Smooth muscle cell (in vitro differentiated cells): ENCODE results near the gene S100B. TPM values are rescaled to one million over a fixed set of nuclear protein-coding genes. Genes with fewer than 3 reads are reported as not detected.

Experiments used
- DNase-seq: peaks from one replicate; lab custom pipeline; 2025; ENCODE audit not compliant: unreplicated experiment; lab: John Stamatoyannopoulos, UW
- H2AFZ ChIP-seq: fragments of 200-600 bp; sonication (generic); 2 replicates; pipeline ENCODE4 v1.6.0; 2016; ENCODE audit warnings: antibody characterized with exemption, low read depth, mild to moderate bottlenecking
- H3F3A ChIP-seq: fragments of 200-600 bp; sonication (generic); 2 replicates; pipeline ENCODE4 v1.6.0; 2017; ENCODE audit warnings: antibody characterized with exemption, low read depth
- H3K27ac ChIP-seq: fragments of 200-600 bp; sonication (generic); 2 replicates; pipeline ENCODE4 v1.5.1; 2016; ENCODE audit warnings: low read depth, mild to moderate bottlenecking
- H3K27me3 ChIP-seq: fragments of 200-600 bp; sonication (generic); 2 replicates; pipeline ENCODE4 v1.6.1; 2016; ENCODE audit warnings: low read depth, mild to moderate bottlenecking
- H3K36me3 ChIP-seq: fragments of 200-600 bp; sonication (generic); 2 replicates; pipeline ENCODE4 v1.5.1; 2016; ENCODE audit warnings: low read depth
- H3K4me1 ChIP-seq: fragments of 200-600 bp; sonication (generic); 2 replicates; pipeline ENCODE4 v1.5.1; 2016; ENCODE audit warnings: low read depth
- H3K4me2 ChIP-seq: fragments of 200-600 bp; sonication (generic); 2 replicates; pipeline ENCODE4 v1.6.0; 2016; ENCODE audit warnings: mild to moderate bottlenecking
- H3K4me3 ChIP-seq: fragments of 200-600 bp; sonication (generic); 2 replicates; pipeline ENCODE4 v1.5.1; 2016; ENCODE audit warnings: mild to moderate bottlenecking
- H3K79me2 ChIP-seq: fragments of 200-600 bp; sonication (generic); 2 replicates; pipeline ENCODE4 v1.6.0; 2016; ENCODE audit warnings: low read depth, mild to moderate bottlenecking
- H3K9ac ChIP-seq: fragments of 200-600 bp; sonication (generic); 2 replicates; pipeline ENCODE4 v1.6.0; 2016; ENCODE audit warnings: low read depth
- H3K9me3 ChIP-seq: fragments of 200-600 bp; sonication (generic); replicated peaks from 2 replicates; pipeline ENCODE4 v1.5.1; 2016; ENCODE audit warnings: low read depth
- H4K20me1 ChIP-seq: fragments of 200-600 bp; sonication (generic); 2 replicates; pipeline ENCODE4 v1.6.0; 2016; ENCODE audit warnings: low read depth
- CTCF ChIP-seq: fragments of 200-600 bp; sonication (generic); IDR thresholded peaks from 2 replicates; pipeline ENCODE4 v1.5.1; 2017; ENCODE audit warnings: borderline replicate concordance, mild to moderate bottlenecking, antibody characterized with exemption; ENCODE audit not compliant: insufficient read depth, poor library complexity, severe bottlenecking
- WGBS: methylation state at CpG from one replicate; pipeline ENCODE4 v1.1.7; 2016; ENCODE audit warnings: low lambda C conversion rate; 5-methylcytosine and 5-hydroxymethylcytosine counted together
- polyA plus RNA-seq: library from polyadenylated mRNA; unstranded; fragments of >200 nt; fragmentation: Nextera tagmentation; extraction: Ambion mirVana; gene quantifications from 2 replicates; pipeline ENCODE4 v1.2.1, GENCODE V29; 2016
- total RNA-seq: library from RNA; depleted of rRNA; stranded (reverse); fragments of >200 nt; gene quantifications from 2 replicates; pipeline ENCODE4 v1.2.3, GENCODE V29; 2014

S100B gene
- total and polyA plus RNA-seq, 2 experiments from 2014 or later: not detected

- no peaks in the 10 kb centered on the region for H3F3A ChIP-seq
- H2AFZ ChIP-seq: no peak overlapping the region
- no peak for TF ChIP-seq CTCF
- no peak overlapping the region for H3K4me3 ChIP-seq
- H3K79me2 ChIP-seq: no peaks in the 10 kb centered on the region
- H3K27me3 ChIP-seq: no peaks in the 10 kb centered on the region
- H4K20me1 ChIP-seq: no peaks in the 10 kb centered on the region
- H3K9me3 ChIP-seq: no peaks in the 10 kb centered on the region
- 98% methylated on average over 5 of the region's 5 CpGs for WGBS
- H3K4me2 ChIP-seq: no peak overlapping the region
- no peaks in the 10 kb centered on the region for H3K36me3 ChIP-seq
- H3K4me1 ChIP-seq: peaks cover 14% of the 10 kb centered on the region
- no peak overlapping the region for H3K27ac ChIP-seq
- no peak for DNase-seq
- no peak overlapping the region for H3K9ac ChIP-seq
Measured at GRCh38 chr21:46618738-46619379, 14.0 kb upstream of the S100B start.

- TF ChIP-seq CTCF: no peak
- no peak overlapping the region for H3K4me3 ChIP-seq
- H3K27ac ChIP-seq: no peak overlapping the region
- H2AFZ ChIP-seq: no peak overlapping the region
- H3K4me1 ChIP-seq: peaks cover 13% of the 10 kb centered on the region
- H3K9me3 ChIP-seq: no peaks in the 10 kb centered on the region
- H3F3A ChIP-seq: no peaks in the 10 kb centered on the region
- H4K20me1 ChIP-seq: no peaks in the 10 kb centered on the region
- no peaks in the 10 kb centered on the region for H3K27me3 ChIP-seq
- H3K36me3 ChIP-seq: no peaks in the 10 kb centered on the region
- no peak for DNase-seq
- WGBS: 87% methylated on average over 6 of the region's 6 CpGs
- H3K4me2 ChIP-seq: no peak overlapping the region
- H3K79me2 ChIP-seq: no peaks in the 10 kb centered on the region
- H3K9ac ChIP-seq: no peak overlapping the region
Measured at GRCh38 chr21:46617267-46618051, 12.6 kb upstream of the S100B start.

GRCh38 chr21:46616656-46617055, 11.8 kb upstream of the S100B start:
- no peaks in the 10 kb centered on the region for H4K20me1 ChIP-seq
- H3K4me2 ChIP-seq: no peak overlapping the region
- TF ChIP-seq CTCF: no peak
- H3K27me3 ChIP-seq: no peaks in the 10 kb centered on the region
- H3K4me1 ChIP-seq: peaks cover 4% of the 10 kb centered on the region
- H3K27ac ChIP-seq: no peak overlapping the region
- H3K4me3 ChIP-seq: no peak overlapping the region
- DNase-seq: no peak
- H3K9ac ChIP-seq: no peak overlapping the region
- H3K9me3 ChIP-seq: no peaks in the 10 kb centered on the region
- 97% methylated on average over 1 of the region's 1 CpG for WGBS
- no peaks in the 10 kb centered on the region for H3F3A ChIP-seq
- H3K79me2 ChIP-seq: no peaks in the 10 kb centered on the region
- H2AFZ ChIP-seq: no peak overlapping the region
- no peaks in the 10 kb centered on the region for H3K36me3 ChIP-seq

- Histone ChIP-seq H3K4me1 (no peaks in the 10 kb centered on the region), H3K79me2 (no peaks in the 10 kb centered on the region), H3F3A (no peaks in the 10 kb centered on the region), H3K27me3 (no peaks in the 10 kb centered on the region), H4K20me1 (no peaks in the 10 kb centered on the region), H3K9me3 (no peaks in the 10 kb centered on the region), H3K4me3 (no peak overlapping the region), H3K36me3 (no peaks in the 10 kb centered on the region), H3K27ac (no peak overlapping the region), H3K4me2 (no peak overlapping the region), H3K9ac (no peak overlapping the region), H2AFZ (no peak overlapping the region)
- DNase-seq: no peak
- no peak for TF ChIP-seq CTCF
- WGBS: 94% methylated on average over 2 of the region's 2 CpGs
Measured at GRCh38 chr21:46616050-46616449, 11.2 kb upstream of the S100B start.
